ENCODE measurements around the gene CPSF4.
A peak's percentile ranks its signal among the peaks of the same experiment; 100 is the strongest.
"Not testable (repeated sequence)": the region's sequence is repeated elsewhere in the genome, so short reads cannot be mapped to it uniquely, and the experiment has no call there.

Gene CPSF4

GRCh38 chr7:99420213-99420612, 18.5 kb upstream of the CPSF4 start:
- TF ChIP-seq ZNF274 (IDR thresholded peaks at IDR 0.05; ENCODE audit: low read depth, low read length) = no peak
- H3K4me3 ChIP-seq (ENCODE audit: low read length) = no peak overlapping the region

GRCh38 chr7:99420986-99421385, 17.8 kb upstream of the CPSF4 start:
- H3K4me3 ChIP-seq (ENCODE audit: low read length) = no peak overlapping the region
- TF ChIP-seq ZNF274 (IDR thresholded peaks at IDR 0.05; ENCODE audit: low read depth, low read length) = no peak

GRCh38 chr7:99422186-99422585, 16.6 kb upstream of the CPSF4 start:
- TF ChIP-seq ZNF274 (IDR thresholded peaks at IDR 0.05; ENCODE audit: low read depth, low read length) = no peak
- H3K4me3 ChIP-seq (ENCODE audit: low read length) = no peak overlapping the region

- H3K4me3 ChIP-seq (ENCODE audit: low read length) = no peak overlapping the region
- TF ChIP-seq ZNF274 (IDR thresholded peaks at IDR 0.05; ENCODE audit: low read depth, low read length) = no peak
Observed at GRCh38 chr7:99422625-99423024, 16.1 kb upstream of the CPSF4 start.

- TF ChIP-seq ZNF274 (IDR thresholded peaks at IDR 0.05; ENCODE audit: low read depth, low read length) = no peak
- H3K4me3 ChIP-seq (ENCODE audit: low read length) = no peak overlapping the region
Observed at GRCh38 chr7:99424932-99425730, 13.6 kb upstream of the CPSF4 start.

GRCh38 chr7:99428972-99429566, 9.7 kb upstream of the CPSF4 start:
- no peak overlapping the region for H3K4me3 ChIP-seq (ENCODE audit: low read length)
- TF ChIP-seq ZNF274 (IDR thresholded peaks at IDR 0.05; ENCODE audit: low read depth, low read length) = no peak

- no peak overlapping the region for H3K4me3 ChIP-seq (ENCODE audit: low read length)
- TF ChIP-seq ZNF274 (IDR thresholded peaks at IDR 0.05; ENCODE audit: low read depth, low read length) = no peak
Observed at GRCh38 chr7:99429756-99430155, 9.0 kb upstream of the CPSF4 start.

GRCh38 chr7:99431756-99432540, 6.8 kb upstream of the CPSF4 start:
- not testable (repeated sequence) for H3K4me3 ChIP-seq (ENCODE audit: low read length)

- H3K4me3 ChIP-seq (ENCODE audit: low read length) = no peak overlapping the region
- no peak for TF ChIP-seq ZNF274 (IDR thresholded peaks at IDR 0.05; ENCODE audit: low read depth, low read length)
Observed at GRCh38 chr7:99433158-99433557, 5.6 kb upstream of the CPSF4 start.

GRCh38 chr7:99437946-99438572, 684 bp upstream of the CPSF4 start:
- peak overlapping the region; percentile 81 for H3K4me3 ChIP-seq (ENCODE audit: low read length)
- TF ChIP-seq ZNF274 (IDR thresholded peaks at IDR 0.05; ENCODE audit: low read depth, low read length) = no peak

- peak overlapping the region; percentile 81; the same call in 1 of the 2 replicates for H3K4me3 ChIP-seq (ENCODE audit: low read length)
- no peak for TF ChIP-seq ZNF274 (IDR thresholded peaks at IDR 0.05; ENCODE audit: low read depth, low read length)
Observed at GRCh38 chr7:99440195-99440594, 1.5 kb downstream of the CPSF4 start.

- TF ChIP-seq ZNF274 (IDR thresholded peaks at IDR 0.05; ENCODE audit: low read depth, low read length) = no peak
- H3K4me3 ChIP-seq (ENCODE audit: low read length) = no peak overlapping the region
Observed at GRCh38 chr7:99446096-99446495, 7.4 kb downstream of the CPSF4 start.

- no peak overlapping the region for H3K4me3 ChIP-seq (ENCODE audit: low read length)
- TF ChIP-seq ZNF274 (IDR thresholded peaks at IDR 0.05; ENCODE audit: low read depth, low read length) = no peak
Observed at GRCh38 chr7:99447943-99448342, 9.2 kb downstream of the CPSF4 start.

- TF ChIP-seq ZNF274 (IDR thresholded peaks at IDR 0.05; ENCODE audit: low read depth, low read length) = no peak
Observed at GRCh38 chr7:99448855-99449254, 10.1 kb downstream of the CPSF4 start.

More at GRCh38 chr7:99448855-99449254, 10.1 kb downstream of the CPSF4 start:
- H3K4me3 ChIP-seq (ENCODE audit: low read length) = no peak overlapping the region
